Heart left ventricle (tissue), 16 donors: Measurements from ENCODE around the gene ZNF423. TPM values are rescaled to one million over a fixed set of nuclear protein-coding genes. Genes with fewer than 3 reads are reported as not detected.
A peak's percentile ranks its signal among the peaks of the same experiment; 100 is the strongest.

ENCODE experiments used
- ATAC-seq, 4 donors: fragments of 200-7000 bp; cut with Tn5 transposase; one replicate each; pipeline ENCODE4 v1.9.1; 2020 to 2022; ENCODE audit warnings: moderate library complexity in 4 of 4, mild to moderate bottlenecking in 3 of 4, moderate number of reproducible peaks in 1 of 4
- DNase-seq, 5 donors: peaks; one replicate each; pipeline ENCODE4 v3.0.0-alpha.2; 2020
- H3K27ac ChIP-seq, 12 donors: fragments of 200-600 bp; sonication (generic) in 4 of 12; one replicate each; pipeline versions ENCODE4 v1.5.0 to v1.8.0; 2016 to 2022; ENCODE audit warnings: mild to moderate bottlenecking in 2 of 12
- H3K27me3 ChIP-seq, 9 donors: fragments of 200-600 bp; sonication (generic) in 2 of 9; one replicate each; pipeline versions ENCODE4 v1.5.1 to v1.8.0; 2016 to 2022; ENCODE audit warnings: mild to moderate bottlenecking in 3 of 9
- H3K36me3 ChIP-seq, 9 donors: fragments of 200-600 bp; sonication (generic) in 2 of 9; one replicate each; pipeline versions ENCODE4 v1.5.0 to v1.8.0; 2018 to 2022; ENCODE audit warnings: mild to moderate bottlenecking in 2 of 9
- H3K4me1 ChIP-seq, 12 donors: fragments of 200-600 bp; sonication (generic) in 4 of 12; one replicate each; pipeline versions ENCODE4 v1.5.0 to v1.8.0; 2016 to 2022; ENCODE audit warnings: mild to moderate bottlenecking in 3 of 12
- H3K4me3 ChIP-seq, 12 donors: fragments of 200-600 bp; sonication (generic) in 4 of 12; one replicate each; pipeline versions ENCODE4 v1.5.0 to v1.8.0; 2017 to 2022; ENCODE audit warnings: mild to moderate bottlenecking in 9 of 12, moderate library complexity in 4 of 12
- H3K9me3 ChIP-seq, 12 donors: fragments of 200-600 bp; sonication (generic) in 4 of 12; one replicate each; pipeline versions ENCODE4 v1.5.0 to v1.8.0; 2016 to 2022; ENCODE audit warnings: mild to moderate bottlenecking in 1 of 12
- POLR2A ChIP-seq, 2 donors: fragments of 450-650 bp; IDR thresholded peaks; one replicate each; pipeline ENCODE4 v1.6.1; 2017; ENCODE audit warnings: antibody characterized with exemption in 2 of 2, mild to moderate bottlenecking in 2 of 2, moderate library complexity in 2 of 2
- WGBS, 4 donors: extraction: QIAGEN DNeasy Blood & Tissue Kit in 2 of 4; methylation state at CpG; one replicate each; pipeline versions ENCODE4 v1.1.5 to v1.1.7; 2013 to 2018; 5-methylcytosine and 5-hydroxymethylcytosine counted together
- intact Hi-C, 10 donors: fragments of 100-400 bp; cut with DNase I; formaldehyde crosslinking; loops; one replicate each; pipeline versions ENCODE4 v1.11.1 to v1.14.2; 2022
- polyA plus RNA-seq, 2 donors: library from polyadenylated mRNA; stranded (reverse); fragments of 200-250 nt; gene quantifications; one replicate each; pipeline ENCODE4 v1.2.3, GENCODE V29; 2013
- total RNA-seq, 9 donors: library from RNA; depleted of rRNA in 2 of 9; stranded (reverse); fragments of >200 nt in 2 of 9; fragmentation: NEBNext Ultra II Directional in 3 of 9; extraction: Animal tissue kit (Norgen Biotek cat#: 25700) in 3 of 9; gene quantifications; one replicate each; pipeline versions ENCODE4 v1.1.0 to v1.2.4, GENCODE V29; 2016 to 2023
- TF ChIP-seq, protein P1 (sequence below), 12 donors: fragments of 200-600 bp; sonication (generic) in 4 of 12; IDR thresholded peaks; one replicate each; pipeline versions ENCODE4 v1.5.0 to v1.8.0; 2018 to 2022; ENCODE audit warnings: antibody characterized with exemption in 12 of 12, mild to moderate bottlenecking in 5 of 12
- donor health status: ischemic (EF 13 %, LVEDD 7.1; RV severe dilation, severe dysfunction).
- donor health status: healthy with polysubstance abuse.
- donor health status: DM: no; HTN: yes; CAD: no.
- donor health status: DM: no; HTN: no; CAD: no.
- donor health status: ischemic (EF 25% LVEDD 6.9; RV normal size, moderate dysfunction).
- donor health status: ischemic (EF 25% LVEDD 5.7; RV mildly dilated, moderate dysfunction).
- donor health status: healthy.
- donor health status: DM: yes; HTN: yes; CAD: no.
- donor health status: ischemic (EF 35%, LVEDD 5.7; RV mildly dilated, moderate dysfunction).
- donor health status: nonischemic (EF 11% LVEDD 7.7; RV severe dilation, severe dysfunction).
- donor health status: DM: yes; HTN: yes; CAD: no.
- donor health status: PGD.
- donor health status: ischemic (EF 29% LVEDD 5.4; RV normal size, mild dysfunction).
- donor health status: nonischemic (EF 23%, LVEDD 6.1; RV moderate dilation, normal function).

The ZNF423 gene
- total and polyA plus RNA-seq, 11 donors = 1.8 to 10.4 (median 5.7) TPM

- TF ChIP-seq POLR2A (IDR thresholded peaks at IDR 0.05) = no peak
- TF ChIP-seq, protein P1, sequence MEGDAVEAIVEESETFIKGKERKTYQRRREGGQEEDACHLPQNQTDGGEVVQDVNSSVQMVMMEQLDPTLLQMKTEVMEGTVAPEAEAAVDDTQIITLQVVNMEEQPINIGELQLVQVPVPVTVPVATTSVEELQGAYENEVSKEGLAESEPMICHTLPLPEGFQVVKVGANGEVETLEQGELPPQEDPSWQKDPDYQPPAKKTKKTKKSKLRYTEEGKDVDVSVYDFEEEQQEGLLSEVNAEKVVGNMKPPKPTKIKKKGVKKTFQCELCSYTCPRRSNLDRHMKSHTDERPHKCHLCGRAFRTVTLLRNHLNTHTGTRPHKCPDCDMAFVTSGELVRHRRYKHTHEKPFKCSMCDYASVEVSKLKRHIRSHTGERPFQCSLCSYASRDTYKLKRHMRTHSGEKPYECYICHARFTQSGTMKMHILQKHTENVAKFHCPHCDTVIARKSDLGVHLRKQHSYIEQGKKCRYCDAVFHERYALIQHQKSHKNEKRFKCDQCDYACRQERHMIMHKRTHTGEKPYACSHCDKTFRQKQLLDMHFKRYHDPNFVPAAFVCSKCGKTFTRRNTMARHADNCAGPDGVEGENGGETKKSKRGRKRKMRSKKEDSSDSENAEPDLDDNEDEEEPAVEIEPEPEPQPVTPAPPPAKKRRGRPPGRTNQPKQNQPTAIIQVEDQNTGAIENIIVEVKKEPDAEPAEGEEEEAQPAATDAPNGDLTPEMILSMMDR (IDR thresholded peaks at IDR 0.05) = no peak
These were observed 270.6 kb downstream of the ZNF423 start for GRCh38 chr16:49585143-49585832.

GRCh38 chr16:49583911-49584310, 272.0 kb downstream of the ZNF423 start:
- intact Hi-C loops = no loop called here

More at GRCh38 chr16:49585143-49585832, 270.6 kb downstream of the ZNF423 start:
- WGBS, 4 donors = 91 to 96% (median 95%) methylated on average over 11 of the region's 11 CpGs
- Histone ChIP-seq H3K9me3 (no peaks in the 10 kb centered on the region), H3K4me1 (peaks cover 0 to 11% (median 0%) of the 10 kb centered on the region in 12 donors), H3K36me3 (no peaks in the 10 kb centered on the region), H3K4me3 (no peak overlapping the region), H3K27ac (no peak overlapping the region), H3K27me3 (no peaks in the 10 kb centered on the region)
- ATAC-seq = no peak
- intact Hi-C loops = no loop called here
- no peak for DNase-seq

GRCh38 chr16:49581630-49582298, 274.1 kb downstream of the ZNF423 start:
- Histone ChIP-seq H3K36me3 (no peaks in the 10 kb centered on the region), H3K9me3 (no peaks in the 10 kb centered on the region), H3K27ac (no peak overlapping the region), H3K4me1 (peaks cover 0 to 11% (median 0%) of the 10 kb centered on the region in 12 donors), H3K27me3 (no peaks in the 10 kb centered on the region), H3K4me3 (no peak overlapping the region)
- DNase-seq (peak in 2 of 5 donors; percentile 45 to 48), ATAC-seq (peak; percentile 40 to 89 (median 76))
- no peak for TF ChIP-seq POLR2A (IDR thresholded peaks at IDR 0.05)
- TF ChIP-seq, protein P1 (IDR thresholded peaks at IDR 0.05) = no peak
- intact Hi-C loops = no loop called here
- 44 to 52% (median 46%) methylated on average over 13 of the region's 13 CpGs for WGBS, 4 donors

More at GRCh38 chr16:49583911-49584310, 272.0 kb downstream of the ZNF423 start:
- 77 to 87% (median 81%) methylated on average over 3 of the region's 3 CpGs for WGBS, 4 donors
- H3K27me3 ChIP-seq = no peaks in the 10 kb centered on the region
- peaks cover 0 to 11% (median 0%) of the 10 kb centered on the region in 12 donors for H3K4me1 ChIP-seq
- H3K4me3 ChIP-seq = no peak overlapping the region
- ATAC-seq (no peak), DNase-seq (no peak)
- no peak overlapping the region for H3K27ac ChIP-seq
- no peaks in the 10 kb centered on the region for H3K36me3 ChIP-seq
- no peaks in the 10 kb centered on the region for H3K9me3 ChIP-seq
- TF ChIP-seq POLR2A (IDR thresholded peaks at IDR 0.05) = no peak
- TF ChIP-seq, protein P1 (IDR thresholded peaks at IDR 0.05) = no peak

- Histone ChIP-seq H3K9me3 (no peaks in the 10 kb centered on the region), H3K27ac (no peak overlapping the region), H3K4me1 (peaks cover 0 to 15% (median under 1%) of the 10 kb centered on the region in 12 donors), H3K27me3 (no peaks in the 10 kb centered on the region), H3K4me3 (no peak overlapping the region), H3K36me3 (no peaks in the 10 kb centered on the region)
- TF ChIP-seq, protein P1 (IDR thresholded peaks at IDR 0.05) = no peak
- no peak for TF ChIP-seq POLR2A (IDR thresholded peaks at IDR 0.05)
- intact Hi-C loops = no loop called here
- DNase-seq = no peak
- no peak for ATAC-seq
- WGBS, 4 donors = 89 to 93% (median 92%) methylated on average over 16 of the region's 16 CpGs
These were observed 275.1 kb downstream of the ZNF423 start for GRCh38 chr16:49580751-49581303.
